Stimulated activated CD4-positive, alpha-beta T cell treated with anti-CD3 and anti-CD28 coated beads, TNF-alpha, amount 100 ng/mL, for 1 hour (primary cell): Measurements from ENCODE around the gene LDB1.

Experiments
- DNase-seq, 3 donors: peaks; one replicate each; pipeline ENCODE4 v3.0.0-alpha.2; 2020; ENCODE audit warnings: low read depth in 3 of 3, low spot score in 1 of 3

Gene LDB1

GRCh38 chr10:102120142-102120990, at the start of gene LDB1:
Gene LDB1 (minus strand): TSS chr10:102120368. CDS start chr10:102120110, 258 bp downstream.
- DNase-seq = peak; percentile 31 to 53 (median 44)

- no peak for DNase-seq
These were observed 47.7 kb upstream of the LDB1 start for GRCh38 chr10:102167861-102168260.

GRCh38 chr10:102163342-102163989, 43.3 kb upstream of the LDB1 start:
- no peak for DNase-seq

GRCh38 chr10:102159831-102160230, 39.7 kb upstream of the LDB1 start:
- DNase-seq = no peak

- DNase-seq = no peak
These were observed 39.0 kb upstream of the LDB1 start for GRCh38 chr10:102159051-102159597.

- DNase-seq = no peak
These were observed 37.1 kb upstream of the LDB1 start for GRCh38 chr10:102157224-102157623.

- DNase-seq = no peak
These were observed 34.4 kb upstream of the LDB1 start for GRCh38 chr10:102154466-102155116.

GRCh38 chr10:102153093-102153620, 33.0 kb upstream of the LDB1 start:
- no peak for DNase-seq

- no peak for DNase-seq
These were observed 32.4 kb upstream of the LDB1 start for GRCh38 chr10:102152545-102152890.

GRCh38 chr10:102151774-102152544, 31.8 kb upstream of the LDB1 start, which contains the start of gene NOLC1:
Gene NOLC1 (plus strand): TSS chr10:102152389. CDS start chr10:102152411, 22 bp downstream.
- peak; percentile 98 to 99 (median 99) for DNase-seq

- no peak for DNase-seq
These were observed 31.0 kb upstream of the LDB1 start for GRCh38 chr10:102150970-102151773.

GRCh38 chr10:102148275-102148674, 28.1 kb upstream of the LDB1 start:
- no peak for DNase-seq

- no peak for DNase-seq
These were observed 27.4 kb upstream of the LDB1 start for GRCh38 chr10:102147561-102147960.

GRCh38 chr10:102146971-102147428, 26.8 kb upstream of the LDB1 start:
- DNase-seq = no peak

GRCh38 chr10:102141583-102142107, 21.5 kb upstream of the LDB1 start:
- DNase-seq = no peak

- no peak for DNase-seq
These were observed 20.9 kb upstream of the LDB1 start for GRCh38 chr10:102140913-102141540.

- DNase-seq = no peak
These were observed 20.1 kb upstream of the LDB1 start for GRCh38 chr10:102140218-102140617.

GRCh38 chr10:102139281-102140110, 19.3 kb upstream of the LDB1 start:
- DNase-seq = no peak
